GM23248 (cell line): ENCODE data around the gene PXK. TPM values are rescaled to one million over a fixed set of nuclear protein-coding genes. Genes with fewer than 3 reads are reported as not detected.

Experiments
- DNase-seq: peaks from one replicate; pipeline ENCODE4 v3.0.0-alpha.2; 2015
- H2AFZ ChIP-seq: fragments of 200-600 bp; sonication (generic); 2 replicates; pipeline ENCODE4 v1.6.1; 2016; ENCODE audit warnings: antibody characterized with exemption
- H3F3A ChIP-seq: fragments of 200-600 bp; sonication (generic); 2 replicates; pipeline ENCODE4 v1.6.1; 2016; ENCODE audit warnings: mild to moderate bottlenecking, antibody characterized with exemption, mixed run types; ENCODE audit not compliant: insufficient read depth
- H3K27ac ChIP-seq: fragments of 200-600 bp; sonication (generic); 2 replicates; pipeline ENCODE4 v1.5.1; 2016; ENCODE audit warnings: mild to moderate bottlenecking
- H3K27me3 ChIP-seq: fragments of 200-600 bp; sonication (generic); replicated peaks from 2 replicates; pipeline ENCODE4 v1.6.1; 2016; ENCODE audit warnings: mild to moderate bottlenecking; ENCODE audit not compliant: insufficient read depth
- H3K36me3 ChIP-seq: fragments of 200-600 bp; sonication (generic); 2 replicates; pipeline ENCODE4 v1.6.1; 2016; ENCODE audit warnings: low read depth, mild to moderate bottlenecking
- H3K4me1 ChIP-seq: fragments of 200-600 bp; sonication (generic); 2 replicates; pipeline ENCODE4 v1.6.1; 2016; ENCODE audit warnings: mild to moderate bottlenecking; ENCODE audit not compliant: insufficient read depth
- H3K4me2 ChIP-seq: fragments of 200-600 bp; sonication (generic); one replicate; pipeline ENCODE4 v1.6.1; 2016; ENCODE audit warnings: mild to moderate bottlenecking; ENCODE audit not compliant: unreplicated experiment
- H3K4me3 ChIP-seq: fragments of 200-600 bp; sonication (generic); 2 replicates; pipeline ENCODE4 v1.5.1; 2016; ENCODE audit warnings: mild to moderate bottlenecking
- H3K79me2 ChIP-seq: fragments of 200-600 bp; sonication (generic); 2 replicates; pipeline ENCODE4 v1.6.1; 2016; ENCODE audit warnings: mild to moderate bottlenecking; ENCODE audit not compliant: insufficient read depth
- H3K9ac ChIP-seq: fragments of 200-600 bp; sonication (generic); 2 replicates; pipeline ENCODE4 v1.6.1; 2016; ENCODE audit warnings: mild to moderate bottlenecking
- H3K9me2 ChIP-seq: fragments of 200-600 bp; sonication (generic); 2 replicates; pipeline ENCODE4 v1.6.1; 2016; ENCODE audit warnings: mixed run types, mild to moderate bottlenecking, moderate library complexity; ENCODE audit not compliant: insufficient read depth
- H3K9me3 ChIP-seq: fragments of 200-600 bp; sonication (generic); one replicate; pipeline ENCODE4 v1.6.1; 2017; ENCODE audit warnings: low read depth
- H4K20me1 ChIP-seq: fragments of 200-600 bp; sonication (generic); 2 replicates; pipeline ENCODE4 v1.6.0; 2016; ENCODE audit not compliant: insufficient read depth
- EZH2 ChIP-seq: fragments of 200-600 bp; sonication (generic); IDR thresholded peaks from 2 replicates; pipeline ENCODE4 v1.6.1; 2018; ENCODE audit warnings: antibody characterized with exemption, mild to moderate bottlenecking; ENCODE audit not compliant: insufficient read depth, poor library complexity, severe bottlenecking
- EZH2phosphoT487 ChIP-seq: fragments of 200-600 bp; sonication (generic); IDR thresholded peaks from 2 replicates; pipeline ENCODE4 v1.6.1; 2018; ENCODE audit warnings: antibody characterized with exemption, moderate library complexity, mild to moderate bottlenecking, low read depth; ENCODE audit not compliant: insufficient read depth
- WGBS, 2 experiments: methylation state at CpG; one replicate each; pipeline ENCODE4 v1.1.6; 2015 to 2017; ENCODE audit warnings: low lambda C conversion rate in 2 of 2, low coverage in 1 of 2; ENCODE audit errors: missing lambda C conversion rate in 2 of 2; 5-methylcytosine and 5-hydroxymethylcytosine counted together
- in situ Hi-C: fragments of 300-500 bp; cut with MboI; formaldehyde crosslinking; loops from 2 replicates; pipeline ENCODE4 v1.15.0; 2020
- polyA plus RNA-seq: library from polyadenylated mRNA; unstranded; fragments of >200 nt; fragmentation: Nextera tagmentation; extraction: Ambion mirVana; gene quantifications from 2 replicates; pipeline ENCODE4 v1.2.1, GENCODE V29; 2016
- total RNA-seq: library from RNA; depleted of rRNA; stranded (reverse); fragments of >200 nt; shearing (Covaris generic); gene quantifications from 2 replicates; pipeline ENCODE4 v1.2.3, GENCODE V29; 2014

PXK gene
- total and polyA plus RNA-seq, 2 experiments from 2014 or later = 33.8 to 45.1 TPM

DNA sequence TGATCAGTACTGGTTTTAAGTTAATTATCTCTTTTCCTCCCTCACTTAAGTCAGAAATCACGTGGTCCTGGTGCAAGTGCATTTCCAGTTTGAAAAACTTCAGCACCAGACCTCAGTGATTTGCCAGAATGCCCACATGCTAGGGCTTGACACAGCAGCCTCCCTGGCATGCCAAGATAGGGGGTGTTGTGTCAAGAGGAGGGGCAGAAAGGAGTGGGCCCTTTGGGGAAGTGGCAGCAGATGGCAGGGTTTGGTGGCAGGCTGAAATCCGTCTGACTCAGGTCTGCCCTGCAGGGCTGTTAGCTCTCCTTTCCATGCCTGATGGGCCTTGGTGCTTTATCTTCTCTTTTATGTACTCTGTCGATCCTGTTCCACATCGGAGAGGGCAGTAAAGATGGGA is 23.4 kb downstream of the PXK start:
- no peaks in the 10 kb centered on the region for H3F3A ChIP-seq
- H3K79me2 ChIP-seq = peaks cover 99% of the 10 kb centered on the region
- H3K36me3 ChIP-seq = no peaks in the 10 kb centered on the region
- peaks cover 7% of the 10 kb centered on the region for H3K4me1 ChIP-seq
- TF ChIP-seq EZH2 (no peak), EZH2phosphoT487 (no peak)
- in situ Hi-C loops = no loop called here
- no peak overlapping the region for H3K27ac ChIP-seq
- 15 to 20% methylated on average over 4 of the region's 4 CpGs for WGBS, 2 experiments
- H3K4me2 ChIP-seq = no peak overlapping the region
- no peak overlapping the region for H3K9ac ChIP-seq
- H2AFZ ChIP-seq = no peak overlapping the region
- H3K9me3 ChIP-seq = no peaks in the 10 kb centered on the region
- H3K9me2 ChIP-seq = no peaks in the 10 kb centered on the region
- H3K4me3 ChIP-seq = no peak overlapping the region
- no peaks in the 10 kb centered on the region for H4K20me1 ChIP-seq
- H3K27me3 ChIP-seq = no peaks in the 10 kb centered on the region
- DNase-seq = peak; percentile 27

- H4K20me1 ChIP-seq = no peaks in the 10 kb centered on the region
- 92 to 97% methylated on average over 3 of the region's 3 CpGs for WGBS, 2 experiments
- H2AFZ ChIP-seq = no peak overlapping the region
- in situ Hi-C loops = no loop called here
- H3K4me3 ChIP-seq = no peak overlapping the region
- H3K27ac ChIP-seq = no peak overlapping the region
- H3K9ac ChIP-seq = no peak overlapping the region
- no peaks in the 10 kb centered on the region for H3F3A ChIP-seq
- H3K4me2 ChIP-seq = no peak overlapping the region
- DNase-seq = no peak
- H3K9me3 ChIP-seq = no peaks in the 10 kb centered on the region
- H3K36me3 ChIP-seq = no peaks in the 10 kb centered on the region
- no peaks in the 10 kb centered on the region for H3K9me2 ChIP-seq
- H3K79me2 ChIP-seq = peaks cover 99% of the 10 kb centered on the region
- no peaks in the 10 kb centered on the region for H3K27me3 ChIP-seq
- peaks cover 6% of the 10 kb centered on the region; the same call in 1 of the 2 replicates for H3K4me1 ChIP-seq
- TF ChIP-seq EZH2 (no peak), EZH2phosphoT487 (no peak)
These were observed 24.7 kb downstream of the PXK start for GRCh38 chr3:58357402-58357801.

GRCh38 chr3:58358092-58358491 is 25.4 kb downstream of the PXK start:
- Histone ChIP-seq H3K9me3 (no peaks in the 10 kb centered on the region), H3K9me2 (no peaks in the 10 kb centered on the region), H3K4me3 (no peak overlapping the region), H3K79me2 (peaks cover 100% of the 10 kb centered on the region), H2AFZ (no peak overlapping the region), H3K4me1 (peaks cover 6% of the 10 kb centered on the region; the same call in 1 of the 2 replicates), H3F3A (no peaks in the 10 kb centered on the region), H3K27me3 (no peaks in the 10 kb centered on the region), H4K20me1 (no peaks in the 10 kb centered on the region), H3K36me3 (no peaks in the 10 kb centered on the region), H3K4me2 (no peak overlapping the region), H3K9ac (no peak overlapping the region), H3K27ac (no peak overlapping the region)
- no peak for DNase-seq
- in situ Hi-C loops = no loop called here
- TF ChIP-seq EZH2phosphoT487 (no peak), EZH2 (no peak)
- WGBS, 2 experiments = 85 to 86% methylated on average over 3 of the region's 3 CpGs

- Histone ChIP-seq H3K36me3 (no peaks in the 10 kb centered on the region), H4K20me1 (no peaks in the 10 kb centered on the region; the same call in 1 of the 2 replicates), H3K9me2 (no peaks in the 10 kb centered on the region), H3K27ac (no peak overlapping the region), H3K4me3 (no peak overlapping the region), H3K4me2 (no peak overlapping the region), H2AFZ (no peak overlapping the region), H3K27me3 (no peaks in the 10 kb centered on the region), H3K9ac (no peak overlapping the region), H3K4me1 (peaks cover 6% of the 10 kb centered on the region; the same call in 1 of the 2 replicates), H3K79me2 (peaks cover 100% of the 10 kb centered on the region), H3K9me3 (no peaks in the 10 kb centered on the region), H3F3A (no peaks in the 10 kb centered on the region)
- 66 to 73% methylated on average over 4 of the region's 4 CpGs for WGBS, 2 experiments
- no peak for TF ChIP-seq EZH2phosphoT487
- TF ChIP-seq EZH2 = no peak
- in situ Hi-C loops = no loop called here
- no peak for DNase-seq
These were observed 26.1 kb downstream of the PXK start for GRCh38 chr3:58358808-58359207.

- H3K27ac ChIP-seq = no peak overlapping the region
- no peak for TF ChIP-seq EZH2
- no peak for TF ChIP-seq EZH2phosphoT487
- no peaks in the 10 kb centered on the region for H3K9me2 ChIP-seq
- no peaks in the 10 kb centered on the region for H3K27me3 ChIP-seq
- H4K20me1 ChIP-seq = no peaks in the 10 kb centered on the region; the same call in 1 of the 2 replicates
- no peaks in the 10 kb centered on the region for H3K36me3 ChIP-seq
- H3F3A ChIP-seq = no peaks in the 10 kb centered on the region
- H3K4me1 ChIP-seq = no peaks in the 10 kb centered on the region; the same call in 1 of the 2 replicates
- H3K4me2 ChIP-seq = no peak overlapping the region
- H3K9ac ChIP-seq = no peak overlapping the region
- H3K9me3 ChIP-seq = no peaks in the 10 kb centered on the region
- no peak overlapping the region for H2AFZ ChIP-seq
- H3K79me2 ChIP-seq = peaks cover 100% of the 10 kb centered on the region
- WGBS, 2 experiments = 62 to 68% methylated on average over 4 of the region's 4 CpGs
- in situ Hi-C loops = no loop called here
- DNase-seq = no peak
- no peak overlapping the region for H3K4me3 ChIP-seq
These were observed 26.9 kb downstream of the PXK start for GRCh38 chr3:58359621-58360020.
